Mammary epithelial cell (primary cell): Measurements from ENCODE around the gene SLC9A7.

Experiments used
- EZH2 ChIP-seq: IDR thresholded peaks from 2 replicates; pipeline ENCODE4 v1.6.1; 2012; ENCODE audit warnings: low read length, inconsistent platforms, borderline replicate concordance
- TF ChIP-seq, protein P1 (sequence below), 2 donors: IDR thresholded peaks in 1 of 2; conservative IDR thresholded peaks in 1 of 2; 2 replicates each; pipeline ENCODE4 v1.5.1; 2011 to 2012; ENCODE audit warnings: inconsistent platforms in 2 of 2, low read length in 2 of 2, mild to moderate bottlenecking in 2 of 2, control low read depth in 1 of 2, low read depth in 1 of 2; ENCODE audit not compliant: insufficient read depth in 1 of 2; ENCODE audit errors: extremely low read depth in 1 of 2

DNA sequence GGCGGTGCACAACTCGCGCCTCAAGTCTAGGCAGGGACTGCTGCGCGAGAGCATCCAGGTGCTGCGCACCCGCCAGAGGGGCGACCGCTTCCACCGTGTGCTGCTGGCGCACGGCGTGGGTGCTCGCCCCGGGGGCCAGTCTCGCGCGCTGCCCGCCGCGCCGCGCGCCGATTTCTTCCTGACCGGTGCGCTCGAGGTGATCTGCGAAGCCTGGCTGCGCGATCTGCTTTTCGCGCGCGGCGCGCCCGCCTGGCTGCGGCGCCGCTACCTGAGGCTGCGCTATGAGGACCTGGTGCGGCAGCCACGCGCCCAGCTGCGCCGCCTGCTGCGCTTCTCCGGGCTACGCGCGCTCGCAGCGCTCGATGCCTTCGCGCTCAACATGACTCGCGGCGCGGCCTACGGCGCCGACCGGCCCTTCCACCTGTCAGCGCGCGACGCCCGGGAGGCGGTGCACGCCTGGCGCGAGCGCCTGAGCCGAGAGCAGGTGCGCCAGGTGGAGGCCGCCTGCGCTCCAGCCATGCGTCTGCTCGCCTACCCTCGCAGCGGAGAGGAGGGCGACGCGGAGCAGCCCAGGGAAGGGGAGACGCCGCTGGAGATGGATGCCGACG lies 184.0 kb downstream of the SLC9A7 start:
- TF ChIP-seq, protein P1, sequence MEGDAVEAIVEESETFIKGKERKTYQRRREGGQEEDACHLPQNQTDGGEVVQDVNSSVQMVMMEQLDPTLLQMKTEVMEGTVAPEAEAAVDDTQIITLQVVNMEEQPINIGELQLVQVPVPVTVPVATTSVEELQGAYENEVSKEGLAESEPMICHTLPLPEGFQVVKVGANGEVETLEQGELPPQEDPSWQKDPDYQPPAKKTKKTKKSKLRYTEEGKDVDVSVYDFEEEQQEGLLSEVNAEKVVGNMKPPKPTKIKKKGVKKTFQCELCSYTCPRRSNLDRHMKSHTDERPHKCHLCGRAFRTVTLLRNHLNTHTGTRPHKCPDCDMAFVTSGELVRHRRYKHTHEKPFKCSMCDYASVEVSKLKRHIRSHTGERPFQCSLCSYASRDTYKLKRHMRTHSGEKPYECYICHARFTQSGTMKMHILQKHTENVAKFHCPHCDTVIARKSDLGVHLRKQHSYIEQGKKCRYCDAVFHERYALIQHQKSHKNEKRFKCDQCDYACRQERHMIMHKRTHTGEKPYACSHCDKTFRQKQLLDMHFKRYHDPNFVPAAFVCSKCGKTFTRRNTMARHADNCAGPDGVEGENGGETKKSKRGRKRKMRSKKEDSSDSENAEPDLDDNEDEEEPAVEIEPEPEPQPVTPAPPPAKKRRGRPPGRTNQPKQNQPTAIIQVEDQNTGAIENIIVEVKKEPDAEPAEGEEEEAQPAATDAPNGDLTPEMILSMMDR (conservative IDR thresholded peaks at IDR 0.05 in 1 of 2, IDR thresholded peaks at IDR 0.05 in 1 of 2; ENCODE audit: extremely low read depth in 1 of 2, insufficient read depth in 1 of 2, low read depth in 1 of 2, low read length in 2 of 2): no peak
- no peak for TF ChIP-seq EZH2
